ENCODE measurements around the gene DTX4. TPM values are rescaled to one million over a fixed set of nuclear protein-coding genes. Genes with fewer than 3 reads are reported as not detected.

The DTX4 gene
- total and polyA plus RNA-seq, 3 experiments from 2014 or later, result 0.24 to 0.98 (median 0.38) TPM

DNA sequence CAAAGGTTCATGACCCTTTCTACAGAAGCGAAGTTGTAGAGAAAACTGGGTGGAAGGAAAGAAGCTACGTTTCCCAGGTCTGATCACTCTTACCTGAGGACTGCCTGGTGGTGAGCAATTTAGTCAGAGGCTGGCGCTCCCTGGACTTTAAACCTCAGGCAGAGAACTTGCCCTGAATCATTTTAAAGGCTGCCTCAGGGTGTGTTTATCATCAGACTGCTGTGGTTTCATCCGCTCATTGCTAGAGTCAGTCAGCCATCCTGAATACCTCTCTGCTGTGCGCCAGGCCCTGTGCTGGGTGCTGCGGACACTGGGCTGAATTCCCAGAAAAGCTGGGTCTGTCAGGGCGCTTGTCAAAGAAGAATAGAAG lies 2.7 kb downstream of the DTX4 start:
- Mint-ChIP-seq H3K9me3 (no peaks in the 10 kb centered on the region), H3K36me3 (peaks cover 0 to 2% (median 0%) of the 10 kb centered on the region in 3 donors), H3K27ac (no peak overlapping the region), H3K4me1 (peaks cover 7 to 10% (median 8%) of the 10 kb centered on the region in 3 donors), H3K4me3 (peak overlapping the region in 4 of 7 donors; percentile 16 to 43 (median 31)), H3K27me3 (peaks cover 3 to 6% of the 10 kb centered on the region in 2 donors)
- Histone ChIP-seq H3K27ac (ENCODE audit: low read depth, low read length) (no peak overlapping the region), H3K36me3 (ENCODE audit: insufficient read depth, low read length) (no peaks in the 10 kb centered on the region), H3K4me3 (ENCODE audit: low read length) (no peak overlapping the region), H3K4me1 (ENCODE audit: insufficient read depth, low read length) (peaks cover 9% of the 10 kb centered on the region), H3K9me3 (ENCODE audit: low read length) (no peaks in the 10 kb centered on the region), H3K27me3 (ENCODE audit: insufficient read depth, low read length, poor library complexity, severe bottlenecking) (peaks cover 9% of the 10 kb centered on the region)
- no peak for DNase-seq
- ChIA-PET POLR2A (no interaction called here), CTCF (interaction anchor here (1.2 to 7.0 kb wide), 2 partner anchors 10 to 16 kb away, joined by 5 to 92 read pairs; no protein-coding TSS in a partner anchor)

GRCh38 chr11:59175091-59175501 lies 3.2 kb downstream of the DTX4 start:
- Mint-ChIP-seq H3K36me3 (peaks cover 0 to 2% (median 0%) of the 10 kb centered on the region in 3 donors), H3K27me3 (peaks cover 3 to 6% of the 10 kb centered on the region in 2 donors), H3K4me1 (peaks cover 7 to 10% (median 8%) of the 10 kb centered on the region in 3 donors), H3K9me3 (no peaks in the 10 kb centered on the region), H3K4me3 (peak overlapping the region in 3 of 7 donors; percentile 24 to 43 (median 38)), H3K27ac (no peak overlapping the region)
- no peak for DNase-seq
- CTCF ChIA-PET, result interaction anchor here (1.2 to 7.0 kb wide), 2 partner anchors 10 to 17 kb away, joined by 5 to 92 read pairs; no protein-coding TSS in a partner anchor
- Histone ChIP-seq H3K36me3 (ENCODE audit: insufficient read depth, low read length) (no peaks in the 10 kb centered on the region), H3K4me3 (ENCODE audit: low read length) (no peak overlapping the region), H3K9me3 (ENCODE audit: low read length) (no peaks in the 10 kb centered on the region), H3K27me3 (ENCODE audit: insufficient read depth, low read length, poor library complexity, severe bottlenecking) (peaks cover 9% of the 10 kb centered on the region), H3K27ac (ENCODE audit: low read depth, low read length) (no peak overlapping the region), H3K4me1 (ENCODE audit: insufficient read depth, low read length) (peaks cover 9% of the 10 kb centered on the region)
- POLR2A ChIA-PET, result no interaction called here

- ChIA-PET POLR2A (no interaction called here), CTCF (interaction anchor here (0.6 to 1.7 kb wide), 2 partner anchors 29 to 49 kb away, joined by 3 to 4 read pairs; no protein-coding TSS in a partner anchor)
- H3K4me1 Mint-ChIP-seq, result peaks cover 7 to 10% (median 8%) of the 10 kb centered on the region in 3 donors
- no peak overlapping the region for H3K27ac Mint-ChIP-seq
- H3K9me3 Mint-ChIP-seq, result no peaks in the 10 kb centered on the region
- H3K4me1 ChIP-seq (ENCODE audit: insufficient read depth, low read length), result peaks cover 9% of the 10 kb centered on the region
- no peaks in the 10 kb centered on the region for H3K36me3 ChIP-seq (ENCODE audit: insufficient read depth, low read length)
- peaks cover 0 to 2% (median 0%) of the 10 kb centered on the region in 3 donors for H3K36me3 Mint-ChIP-seq
- H3K27ac ChIP-seq (ENCODE audit: low read depth, low read length), result no peak overlapping the region
- H3K27me3 ChIP-seq (ENCODE audit: insufficient read depth, low read length, poor library complexity, severe bottlenecking), result peaks cover 9% of the 10 kb centered on the region
- no peak overlapping the region for H3K4me3 Mint-ChIP-seq
- no peaks in the 10 kb centered on the region for H3K9me3 ChIP-seq (ENCODE audit: low read length)
- H3K27me3 Mint-ChIP-seq, result peaks cover 3 to 6% of the 10 kb centered on the region in 2 donors
- H3K4me3 ChIP-seq (ENCODE audit: low read length), result no peak overlapping the region
- DNase-seq, result no peak
Observed at GRCh38 chr11:59176330-59176729, 4.4 kb downstream of the DTX4 start.

- CTCF ChIA-PET, result interaction anchor here (0.7 kb wide), 1 partner anchor 20 kb away, joined by 3 read pairs; no protein-coding TSS in a partner anchor
- no peak for DNase-seq
- Mint-ChIP-seq H3K4me1 (peaks cover 0 to 4% (median 0%) of the 10 kb centered on the region in 3 donors), H3K9me3 (no peaks in the 10 kb centered on the region), H3K36me3 (peaks cover 0 to 1% (median 0%) of the 10 kb centered on the region in 3 donors), H3K27me3 (peaks cover 0 to 4% of the 10 kb centered on the region in 2 donors), H3K27ac (no peak overlapping the region), H3K4me3 (peak overlapping the region in 1 of 7 donors; percentile 6)
- POLR2A ChIA-PET, result no interaction called here
- H3K27ac ChIP-seq (ENCODE audit: low read depth, low read length), result no peak overlapping the region
- H3K36me3 ChIP-seq (ENCODE audit: insufficient read depth, low read length), result no peaks in the 10 kb centered on the region
- H3K9me3 ChIP-seq (ENCODE audit: low read length), result no peaks in the 10 kb centered on the region
- peaks cover under 1% of the 10 kb centered on the region for H3K4me1 ChIP-seq (ENCODE audit: insufficient read depth, low read length)
- peaks cover 1% of the 10 kb centered on the region for H3K27me3 ChIP-seq (ENCODE audit: insufficient read depth, low read length, poor library complexity, severe bottlenecking)
- H3K4me3 ChIP-seq (ENCODE audit: low read length), result no peak overlapping the region
Observed at GRCh38 chr11:59178402-59178801, 6.5 kb downstream of the DTX4 start.

GRCh38 chr11:59179121-59179520 lies 7.2 kb downstream of the DTX4 start:
- ChIA-PET CTCF (interaction anchor here (0.7 kb wide), 1 partner anchor 21 kb away, joined by 3 read pairs; no protein-coding TSS in a partner anchor), POLR2A (no interaction called here)
- Histone ChIP-seq H3K36me3 (ENCODE audit: insufficient read depth, low read length) (no peaks in the 10 kb centered on the region), H3K27ac (ENCODE audit: low read depth, low read length) (no peak overlapping the region), H3K4me1 (ENCODE audit: insufficient read depth, low read length) (no peaks in the 10 kb centered on the region), H3K27me3 (ENCODE audit: insufficient read depth, low read length, poor library complexity, severe bottlenecking) (no peaks in the 10 kb centered on the region), H3K4me3 (ENCODE audit: low read length) (no peak overlapping the region), H3K9me3 (ENCODE audit: low read length) (no peaks in the 10 kb centered on the region)
- Mint-ChIP-seq H3K36me3 (peaks cover 0 to 1% (median 0%) of the 10 kb centered on the region in 3 donors), H3K27me3 (peaks cover 0 to 7% of the 10 kb centered on the region in 2 donors), H3K4me3 (no peak overlapping the region), H3K9me3 (no peaks in the 10 kb centered on the region), H3K27ac (no peak overlapping the region), H3K4me1 (peaks cover 0 to 1% (median 0%) of the 10 kb centered on the region in 3 donors)
- DNase-seq, result no peak

- no peaks in the 10 kb centered on the region for H3K4me1 ChIP-seq (ENCODE audit: insufficient read depth, low read length)
- H3K4me1 Mint-ChIP-seq, result no peaks in the 10 kb centered on the region
- H3K9me3 Mint-ChIP-seq, result no peaks in the 10 kb centered on the region
- peaks cover 0 to 7% of the 10 kb centered on the region in 2 donors for H3K27me3 Mint-ChIP-seq
- H3K9me3 ChIP-seq (ENCODE audit: low read length), result no peaks in the 10 kb centered on the region
- no peak overlapping the region for H3K27ac ChIP-seq (ENCODE audit: low read depth, low read length)
- POLR2A ChIA-PET, result no interaction called here
- H3K27me3 ChIP-seq (ENCODE audit: insufficient read depth, low read length, poor library complexity, severe bottlenecking), result no peaks in the 10 kb centered on the region
- H3K36me3 Mint-ChIP-seq, result peaks cover 0 to 1% (median 0%) of the 10 kb centered on the region in 3 donors
- no peak for DNase-seq
- no peak overlapping the region for H3K4me3 Mint-ChIP-seq
- H3K27ac Mint-ChIP-seq, result no peak overlapping the region
- no peak overlapping the region for H3K4me3 ChIP-seq (ENCODE audit: low read length)
- H3K36me3 ChIP-seq (ENCODE audit: insufficient read depth, low read length), result no peaks in the 10 kb centered on the region
- CTCF ChIA-PET, result interaction anchor here (1.9 kb wide), 1 partner anchor 9 kb away, joined by 18 read pairs; the partner anchor contains the start of gene DTX4
Observed at GRCh38 chr11:59180168-59180776, 8.3 kb downstream of the DTX4 start.

- POLR2A ChIA-PET, result no interaction called here
- no peaks in the 10 kb centered on the region for H3K36me3 ChIP-seq (ENCODE audit: insufficient read depth, low read length)
Observed at GRCh38 chr11:59180907-59181306, 9.0 kb downstream of the DTX4 start.

DNA sequence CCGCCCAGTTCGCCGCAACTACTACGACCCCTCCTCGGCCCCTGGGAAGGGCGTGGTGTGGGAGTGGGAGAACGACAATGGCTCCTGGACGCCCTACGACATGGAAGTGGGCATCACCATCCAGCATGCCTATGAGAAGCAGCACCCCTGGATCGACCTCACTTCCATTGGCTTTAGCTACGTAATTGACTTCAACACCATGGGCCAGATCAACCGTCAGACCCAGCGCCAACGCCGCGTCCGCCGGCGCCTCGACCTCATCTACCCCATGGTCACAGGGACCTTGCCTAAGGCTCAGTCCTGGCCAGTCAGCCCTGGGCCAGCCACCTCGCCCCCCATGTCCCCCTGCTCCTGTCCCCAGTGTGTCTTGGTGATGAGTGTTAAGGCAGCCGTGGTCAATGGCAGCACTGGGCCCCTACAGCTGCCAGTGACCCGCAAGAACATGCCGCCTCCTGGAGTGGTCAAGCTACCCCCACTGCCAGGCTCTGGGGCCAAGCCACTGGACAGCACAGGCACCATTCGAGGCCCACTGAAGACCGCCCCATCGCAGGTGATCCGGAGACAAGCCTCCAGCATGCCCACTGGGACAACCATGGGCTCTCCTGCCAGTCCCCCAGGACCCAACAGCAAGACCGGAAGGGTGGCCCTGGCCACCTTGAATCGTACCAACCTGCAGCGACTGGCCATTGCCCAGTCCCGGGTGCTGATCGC lies 10.0 kb downstream of the DTX4 start:
- H3K4me3 ChIP-seq (ENCODE audit: low read length), result no peak overlapping the region
- no peaks in the 10 kb centered on the region for H3K27me3 ChIP-seq (ENCODE audit: insufficient read depth, low read length, poor library complexity, severe bottlenecking)
- ChIA-PET POLR2A (no interaction called here), CTCF (interaction anchor here (1.0 to 6.7 kb wide), 5 partner anchors 9 to 27 kb away, joined by 3 to 92 read pairs (median 4); partner anchors contain the start of gene DTX4)
- H3K27ac ChIP-seq (ENCODE audit: low read depth, low read length), result no peak overlapping the region
- no peaks in the 10 kb centered on the region for H3K9me3 Mint-ChIP-seq
- no peaks in the 10 kb centered on the region for H3K9me3 ChIP-seq (ENCODE audit: low read length)
- peaks cover under 1 to 8% of the 10 kb centered on the region in 2 donors for H3K27me3 Mint-ChIP-seq
- H3K4me3 Mint-ChIP-seq, result no peak overlapping the region
- no peaks in the 10 kb centered on the region for H3K4me1 Mint-ChIP-seq
- H3K36me3 ChIP-seq (ENCODE audit: insufficient read depth, low read length), result no peaks in the 10 kb centered on the region
- H3K36me3 Mint-ChIP-seq, result peaks cover 0 to 1% (median 0%) of the 10 kb centered on the region in 3 donors
- no peaks in the 10 kb centered on the region for H3K4me1 ChIP-seq (ENCODE audit: insufficient read depth, low read length)
- H3K27ac Mint-ChIP-seq, result no peak overlapping the region
- DNase-seq, result no peak

More at GRCh38 chr11:59180907-59181306, 9.0 kb downstream of the DTX4 start:
- Histone ChIP-seq H3K4me1 (ENCODE audit: insufficient read depth, low read length) (no peaks in the 10 kb centered on the region), H3K9me3 (ENCODE audit: low read length) (no peaks in the 10 kb centered on the region), H3K27ac (ENCODE audit: low read depth, low read length) (no peak overlapping the region), H3K4me3 (ENCODE audit: low read length) (no peak overlapping the region), H3K27me3 (ENCODE audit: insufficient read depth, low read length, poor library complexity, severe bottlenecking) (no peaks in the 10 kb centered on the region)
- Mint-ChIP-seq H3K4me3 (no peak overlapping the region), H3K27ac (no peak overlapping the region), H3K27me3 (peaks cover 0 to 7% of the 10 kb centered on the region in 2 donors), H3K4me1 (no peaks in the 10 kb centered on the region), H3K9me3 (no peaks in the 10 kb centered on the region), H3K36me3 (peaks cover 0 to 1% (median 0%) of the 10 kb centered on the region in 3 donors)
- no peak for DNase-seq
- CTCF ChIA-PET, result interaction anchor here (1.1 to 1.9 kb wide), 2 partner anchors 10 to 28 kb away, joined by 3 to 18 read pairs; partner anchors contain the start of gene DTX4
